MCF 10A (cell line): ENCODE measurements around the gene AP5B1. TPM values are rescaled to one million over a fixed set of nuclear protein-coding genes. Genes with fewer than 3 reads are reported as not detected.

Experiments
- BruUV-seq: library from RNA; stranded (reverse); fragments of 400-500 nt; replicated peaks from 2 replicates; lab custom pipeline; 2021; lab: Mats Ljungman, UMichigan
- CTCF ChIA-PET: fragments of 300-600 bp; sonication (Branson Sonifier 250); formaldehyde crosslinking; extraction: SDS; loops from one replicate; lab custom pipeline; 2021; ENCODE audit warnings: antibody characterized with exemption, inconsistent platforms; lab: Yijun Ruan, JAX
- POLR2A ChIA-PET: fragments of 300-600, 350-650 bp; sonication (Branson Sonifier 250); formaldehyde crosslinking; extraction: SDS; loops from one replicate; lab custom pipeline; 2020; ENCODE audit warnings: antibody characterized with exemption, inconsistent platforms; lab: Yijun Ruan, JAX
- DNase-seq: peaks from one replicate; pipeline ENCODE4 v3.0.0-alpha.2; 2018; ENCODE audit not compliant: unreplicated experiment
- H3K27ac Mint-ChIP-seq: one replicate; pipeline ENCODE4 v1.8.0; 2022; ENCODE audit warnings: mild to moderate bottlenecking, low read depth, mixed read lengths; ENCODE audit not compliant: unreplicated experiment
- H3K27me3 Mint-ChIP-seq: one replicate; pipeline ENCODE4 v1.8.0; 2022; ENCODE audit warnings: mixed read lengths; ENCODE audit not compliant: insufficient read depth, unreplicated experiment
- H3K36me3 Mint-ChIP-seq: one replicate; pipeline ENCODE4 v1.8.0; 2022; ENCODE audit warnings: mild to moderate bottlenecking, moderate library complexity, mixed read lengths; ENCODE audit not compliant: insufficient read depth, unreplicated experiment
- H3K4me1 Mint-ChIP-seq: one replicate; pipeline ENCODE4 v1.8.0; 2022; ENCODE audit warnings: mixed read lengths; ENCODE audit not compliant: insufficient read depth, unreplicated experiment
- H3K4me3 Mint-ChIP-seq: one replicate; pipeline ENCODE4 v1.8.0; 2022; ENCODE audit warnings: mild to moderate bottlenecking, moderate library complexity, mixed read lengths; ENCODE audit not compliant: unreplicated experiment
- H3K9me3 Mint-ChIP-seq: one replicate; pipeline ENCODE4 v1.8.0; 2022; ENCODE audit warnings: mixed read lengths; ENCODE audit not compliant: unreplicated experiment
- intact Hi-C: fragments of 100-400 bp; cut with micrococcal nuclease; formaldehyde crosslinking; loops from 2 replicates; pipeline ENCODE4 v1.14.1; 2022
- total RNA-seq: library from RNA; stranded (reverse); gene quantifications from 2 replicates; pipeline ENCODE4 v1.2.3, GENCODE V29; 2022
- TF ChIP-seq, protein P1 (sequence below): fragments of 200-600 bp; IDR thresholded peaks from one replicate; pipeline ENCODE4 v1.8.0; 2022; ENCODE audit warnings: antibody characterized with exemption, mild to moderate bottlenecking; ENCODE audit not compliant: unreplicated experiment

AP5B1 gene
- total RNA-seq, 1 experiment from 2014 or later, result 12.9 TPM

DNA sequence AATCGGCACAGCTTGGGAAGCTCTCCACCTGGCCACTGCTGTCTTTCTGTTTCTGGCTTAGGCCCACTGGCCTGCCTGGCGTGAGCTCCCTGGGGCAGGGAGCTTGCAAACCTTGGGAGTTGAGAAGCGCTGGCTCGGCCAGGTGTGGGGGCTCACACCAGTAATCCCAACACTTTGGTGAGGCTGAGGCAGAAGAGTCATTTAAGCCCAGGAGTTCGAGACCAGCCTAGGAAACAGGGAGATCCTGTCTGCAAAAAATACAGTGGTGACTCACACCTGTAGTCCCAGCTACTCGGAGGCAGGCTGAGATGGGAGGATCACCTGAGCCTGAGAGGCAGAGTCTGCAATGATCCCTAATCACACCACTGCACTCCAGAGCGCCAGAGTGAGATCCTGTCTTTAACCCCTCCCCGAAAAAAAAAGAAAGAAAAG is 4.0 kb downstream of the AP5B1 start:
- peaks cover 9% of the 10 kb centered on the region for H3K36me3 Mint-ChIP-seq
- no peak overlapping the region for H3K4me3 Mint-ChIP-seq

DNA sequence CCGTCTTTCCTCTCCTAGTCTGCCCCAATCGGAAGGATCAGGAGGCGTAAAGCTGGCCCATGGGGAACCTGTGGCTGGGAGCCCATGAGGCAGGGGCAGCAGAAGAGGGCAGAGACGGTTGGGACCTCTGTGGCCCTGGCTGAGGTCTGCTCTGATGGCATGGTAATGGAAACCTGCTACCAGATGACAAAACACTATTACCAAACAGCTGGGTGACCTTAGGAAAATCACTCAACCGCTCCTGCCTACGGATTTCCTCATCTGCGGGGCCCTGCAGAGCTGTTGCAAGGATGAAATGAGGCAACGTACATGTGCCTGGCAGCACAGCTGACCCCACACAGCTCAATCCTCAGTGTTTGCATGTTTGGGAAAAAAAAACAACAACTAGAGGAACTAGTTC is 4.6 kb downstream of the AP5B1 start:
- no peaks in the 10 kb centered on the region for H3K27me3 Mint-ChIP-seq
- TF ChIP-seq, protein P1, sequence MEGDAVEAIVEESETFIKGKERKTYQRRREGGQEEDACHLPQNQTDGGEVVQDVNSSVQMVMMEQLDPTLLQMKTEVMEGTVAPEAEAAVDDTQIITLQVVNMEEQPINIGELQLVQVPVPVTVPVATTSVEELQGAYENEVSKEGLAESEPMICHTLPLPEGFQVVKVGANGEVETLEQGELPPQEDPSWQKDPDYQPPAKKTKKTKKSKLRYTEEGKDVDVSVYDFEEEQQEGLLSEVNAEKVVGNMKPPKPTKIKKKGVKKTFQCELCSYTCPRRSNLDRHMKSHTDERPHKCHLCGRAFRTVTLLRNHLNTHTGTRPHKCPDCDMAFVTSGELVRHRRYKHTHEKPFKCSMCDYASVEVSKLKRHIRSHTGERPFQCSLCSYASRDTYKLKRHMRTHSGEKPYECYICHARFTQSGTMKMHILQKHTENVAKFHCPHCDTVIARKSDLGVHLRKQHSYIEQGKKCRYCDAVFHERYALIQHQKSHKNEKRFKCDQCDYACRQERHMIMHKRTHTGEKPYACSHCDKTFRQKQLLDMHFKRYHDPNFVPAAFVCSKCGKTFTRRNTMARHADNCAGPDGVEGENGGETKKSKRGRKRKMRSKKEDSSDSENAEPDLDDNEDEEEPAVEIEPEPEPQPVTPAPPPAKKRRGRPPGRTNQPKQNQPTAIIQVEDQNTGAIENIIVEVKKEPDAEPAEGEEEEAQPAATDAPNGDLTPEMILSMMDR, result no peak
- intact Hi-C loops, result no loop called here
- ChIA-PET POLR2A (interaction anchor here (0.7 to 1.5 kb wide), 8 partner anchors 9 to 113 kb away, joined by 3 to 5 read pairs (median 5); partner anchors contain the start of genes CFL1, FIBP, KAT5 and RNASEH2C), CTCF (interaction anchor here (0.5 to 8.8 kb wide), 7 partner anchors 9 to 194 kb away, joined by 3 to 98 read pairs (median 5); partner anchors contain the start of gene KAT5)
- BruUV-seq, result no TSS peak
- no peaks in the 10 kb centered on the region for H3K9me3 Mint-ChIP-seq
- H3K4me3 Mint-ChIP-seq, result no peak overlapping the region
- peaks cover 9% of the 10 kb centered on the region for H3K36me3 Mint-ChIP-seq
- peak overlapping the region; percentile 19 for H3K27ac Mint-ChIP-seq
- DNase-seq, result peak; percentile 57
- peaks cover 2% of the 10 kb centered on the region for H3K4me1 Mint-ChIP-seq

More for the DNA sequence above, 4.0 kb downstream of the AP5B1 start:
- BruUV-seq, result no TSS peak
- TF ChIP-seq, protein P1, result no peak
- no peak for DNase-seq
- ChIA-PET CTCF (interaction anchor here (0.5 to 8.8 kb wide), 13 partner anchors 9 to 194 kb away, joined by 3 to 98 read pairs (median 4); partner anchors contain the start of gene KAT5), POLR2A (interaction anchor here (0.7 to 1.5 kb wide), 8 partner anchors 9 to 112 kb away, joined by 3 to 5 read pairs (median 5); partner anchors contain the start of genes CFL1, FIBP, KAT5 and RNASEH2C)
- Mint-ChIP-seq H3K9me3 (no peaks in the 10 kb centered on the region), H3K27me3 (no peaks in the 10 kb centered on the region), H3K4me1 (no peaks in the 10 kb centered on the region), H3K27ac (no peak overlapping the region)
- intact Hi-C loops, result no loop called here

DNA sequence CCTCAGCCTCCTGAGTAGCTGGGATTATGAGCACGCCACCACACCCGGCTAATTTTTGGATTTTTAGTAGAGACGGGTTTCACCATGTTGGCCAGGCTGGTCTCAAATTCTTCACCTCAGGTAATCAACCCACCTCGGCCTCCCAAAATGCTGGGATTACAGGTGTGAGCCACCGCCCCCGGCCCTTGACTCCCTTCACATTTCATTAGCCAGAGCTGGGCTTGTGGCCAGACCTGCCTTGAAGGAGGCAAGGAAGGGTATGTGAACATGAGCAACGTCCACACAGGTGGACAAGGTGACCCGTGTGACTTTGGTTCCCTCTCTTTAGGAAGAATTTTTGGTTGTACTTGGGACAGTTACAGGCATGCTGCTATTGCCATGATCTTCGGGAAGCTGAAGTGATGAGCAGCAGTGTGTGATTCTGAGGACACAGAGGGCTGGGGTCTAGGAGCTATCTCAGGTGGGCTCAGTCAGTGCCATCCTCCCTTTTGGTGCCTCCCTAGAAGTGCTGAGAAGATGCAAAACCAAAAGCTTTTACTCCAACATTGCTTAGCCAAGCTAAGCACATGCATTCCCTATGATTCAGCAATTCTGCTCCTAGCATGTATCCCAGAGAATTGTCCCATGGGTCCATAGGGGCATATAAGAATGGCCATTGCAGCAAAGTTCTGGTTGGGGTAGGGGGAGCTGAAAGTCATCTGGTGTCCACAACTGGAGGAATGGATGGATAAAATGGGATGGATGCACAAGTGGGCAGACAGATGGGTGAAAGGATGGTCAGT is 6.1 kb downstream of the AP5B1 start:
- POLR2A ChIA-PET, result interaction anchor here (0.6 to 2.5 kb wide), 6 partner anchors 18 to 113 kb away, joined by 3 to 12 read pairs (median 4); partner anchors contain the start of genes KAT5 and RNASEH2C
- TF ChIP-seq, protein P1, result no peak
- intact Hi-C loops, result no loop called here
- CTCF ChIA-PET, result interaction anchor here (0.6 to 8.8 kb wide), 8 partner anchors 9 to 433 kb away, joined by 3 to 98 read pairs (median 4); partner anchors contain the start of gene KAT5
- peaks cover 9% of the 10 kb centered on the region for H3K36me3 Mint-ChIP-seq
- H3K27ac Mint-ChIP-seq, result no peak overlapping the region
- H3K4me1 Mint-ChIP-seq, result peaks cover 13% of the 10 kb centered on the region
- DNase-seq, result no peak
- H3K9me3 Mint-ChIP-seq, result no peaks in the 10 kb centered on the region
- H3K27me3 Mint-ChIP-seq, result no peaks in the 10 kb centered on the region
- BruUV-seq, result no TSS peak
- no peak overlapping the region for H3K4me3 Mint-ChIP-seq

DNA sequence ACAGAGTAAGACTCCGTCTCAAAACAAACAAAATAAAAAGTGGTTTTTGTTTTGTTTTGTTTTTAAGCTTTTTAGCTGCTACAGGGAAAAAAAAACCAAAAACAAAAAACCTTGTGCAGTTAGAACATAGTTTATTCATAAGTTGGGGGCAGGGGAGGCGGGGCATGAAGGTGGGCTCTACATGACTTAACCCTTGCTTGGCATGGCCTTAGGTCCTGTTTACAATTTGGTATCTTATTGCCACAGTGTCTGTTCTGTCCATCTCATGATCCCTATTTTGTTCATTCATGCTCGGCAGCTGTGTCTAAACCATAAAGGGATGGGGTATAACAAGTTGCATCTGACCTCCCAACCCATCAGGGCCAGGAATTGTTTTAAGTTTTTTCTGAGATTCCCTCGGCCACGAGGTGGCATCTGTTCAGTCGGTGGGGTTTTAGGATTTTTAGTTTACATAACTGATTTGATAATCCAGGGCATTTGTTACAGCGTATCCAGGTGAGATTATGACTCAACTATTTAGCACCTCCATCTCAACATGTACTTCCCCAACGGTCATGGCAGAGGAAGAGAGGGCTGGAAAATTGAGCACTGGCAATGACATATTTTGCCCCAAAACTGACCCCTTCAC is 6.9 kb downstream of the AP5B1 start:
- H3K27ac Mint-ChIP-seq, result no peak overlapping the region
- H3K4me3 Mint-ChIP-seq, result no peak overlapping the region
- intact Hi-C loops, result no loop called here
- no TSS peak for BruUV-seq
- H3K4me1 Mint-ChIP-seq, result peaks cover 18% of the 10 kb centered on the region
- no peak for DNase-seq
- TF ChIP-seq, protein P1, result no peak
- peaks cover 9% of the 10 kb centered on the region for H3K36me3 Mint-ChIP-seq
- H3K9me3 Mint-ChIP-seq, result no peaks in the 10 kb centered on the region
- ChIA-PET CTCF (interaction anchor here (0.7 to 8.8 kb wide), 5 partner anchors 29 to 226 kb away, joined by 3 to 98 read pairs (median 4); no protein-coding TSS in a partner anchor), POLR2A (interaction anchor here (0.6 to 2.5 kb wide), 4 partner anchors 19 to 61 kb away, joined by 3 to 12 read pairs (median 4); partner anchors contain the start of gene RNASEH2C)
- no peaks in the 10 kb centered on the region for H3K27me3 Mint-ChIP-seq
